Measurements from ENCODE around the gene ZNF521.

DNA sequence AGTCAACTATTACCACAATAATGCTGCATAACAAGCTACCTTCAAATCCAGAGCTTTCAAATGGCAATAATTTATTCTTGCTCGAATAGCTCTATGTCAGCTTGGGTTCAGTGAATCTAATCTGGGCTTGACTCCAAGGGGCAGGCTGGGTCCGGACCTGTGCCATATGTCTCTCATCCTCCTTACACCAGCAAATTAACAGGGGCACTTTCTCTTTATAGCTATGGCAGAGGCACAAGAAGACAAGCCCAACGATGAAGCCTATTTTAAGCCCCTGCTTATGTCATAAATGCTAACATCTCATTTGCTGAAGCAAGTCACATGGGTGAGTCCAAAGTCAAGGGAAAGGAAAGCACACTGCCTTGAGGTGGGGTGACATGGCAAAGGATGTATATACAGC, 13.3 kb upstream of the ZNF521 start:
- TF ChIP-seq, protein P1, sequence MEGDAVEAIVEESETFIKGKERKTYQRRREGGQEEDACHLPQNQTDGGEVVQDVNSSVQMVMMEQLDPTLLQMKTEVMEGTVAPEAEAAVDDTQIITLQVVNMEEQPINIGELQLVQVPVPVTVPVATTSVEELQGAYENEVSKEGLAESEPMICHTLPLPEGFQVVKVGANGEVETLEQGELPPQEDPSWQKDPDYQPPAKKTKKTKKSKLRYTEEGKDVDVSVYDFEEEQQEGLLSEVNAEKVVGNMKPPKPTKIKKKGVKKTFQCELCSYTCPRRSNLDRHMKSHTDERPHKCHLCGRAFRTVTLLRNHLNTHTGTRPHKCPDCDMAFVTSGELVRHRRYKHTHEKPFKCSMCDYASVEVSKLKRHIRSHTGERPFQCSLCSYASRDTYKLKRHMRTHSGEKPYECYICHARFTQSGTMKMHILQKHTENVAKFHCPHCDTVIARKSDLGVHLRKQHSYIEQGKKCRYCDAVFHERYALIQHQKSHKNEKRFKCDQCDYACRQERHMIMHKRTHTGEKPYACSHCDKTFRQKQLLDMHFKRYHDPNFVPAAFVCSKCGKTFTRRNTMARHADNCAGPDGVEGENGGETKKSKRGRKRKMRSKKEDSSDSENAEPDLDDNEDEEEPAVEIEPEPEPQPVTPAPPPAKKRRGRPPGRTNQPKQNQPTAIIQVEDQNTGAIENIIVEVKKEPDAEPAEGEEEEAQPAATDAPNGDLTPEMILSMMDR (IDR thresholded peaks at IDR 0.05): no peak
- TF ChIP-seq POLR2A (IDR thresholded peaks at IDR 0.05): no peak
